Tibial nerve (tissue), 3 donors: Measurements from ENCODE around the gene SLC16A7.

ENCODE experiments used
- CTCF ChIP-seq, 5 experiments: fragments of 200-600 bp in 3 of 5; fragments of 450-650 bp in 2 of 5; sonication (generic) in 3 of 5; IDR thresholded peaks; one replicate each; pipeline ENCODE4 v1.5.1; 2016 to 2019; ENCODE audit warnings: antibody characterized with exemption in 5 of 5, mild to moderate bottlenecking in 3 of 5, moderate library complexity in 2 of 5
- POLR2A ChIP-seq, 2 donors: fragments of 450-650 bp; IDR thresholded peaks; one replicate each; pipeline ENCODE4 v1.6.1; 2017; ENCODE audit warnings: antibody characterized with exemption in 2 of 2, mild to moderate bottlenecking in 2 of 2, moderate library complexity in 2 of 2

GRCh38 chr12:59645242-59645641, 49.4 kb downstream of the SLC16A7 start:
- no peak for TF ChIP-seq POLR2A (IDR thresholded peaks at IDR 0.05)
- no peak for TF ChIP-seq CTCF (IDR thresholded peaks at IDR 0.05)
